Amygdala (tissue), 56 donors: ENCODE measurements around the gene NPVF.

ENCODE experiments used
- DNase-seq, 56 donors: peaks; one replicate each; lab custom pipeline; 2025; lab: John Stamatoyannopoulos, UW

Gene NPVF

GRCh38 chr7:25179325-25179724, 49.0 kb downstream of the NPVF start:
- peak in 1 of 56 donors; percentile 18 for DNase-seq
